Hippocampal formation (tissue), 2 donors: ENCODE data around the gene TMEM168.
A peak's percentile ranks its signal among the peaks of the same experiment; 100 is the strongest.

Experiments used
- DNase-seq, 2 donors: peaks; one replicate each; lab custom pipeline; 2025; lab: John Stamatoyannopoulos, UW

Gene TMEM168

DNA sequence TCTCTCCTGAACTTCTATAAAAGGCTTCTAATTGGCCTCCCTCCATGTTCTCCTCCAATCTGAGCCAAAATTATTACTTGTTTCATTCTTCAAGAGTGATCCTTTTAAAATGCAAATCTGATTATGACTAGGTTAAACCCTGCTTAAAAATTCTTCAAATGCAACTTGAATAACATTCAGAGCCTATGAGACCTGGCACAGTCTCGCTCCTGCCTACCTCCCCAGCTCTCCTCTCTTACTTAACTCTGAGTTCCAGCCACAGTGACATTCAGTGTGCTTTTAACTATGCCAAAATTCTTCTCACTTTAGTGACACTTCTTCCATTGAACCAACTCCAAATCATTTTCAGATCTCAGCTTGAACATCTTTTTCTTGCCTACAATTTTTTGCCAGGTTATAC, 68.8 kb downstream of the TMEM168 start:
- DNase-seq: peak in 1 of 2 donors; percentile 65

DNA sequence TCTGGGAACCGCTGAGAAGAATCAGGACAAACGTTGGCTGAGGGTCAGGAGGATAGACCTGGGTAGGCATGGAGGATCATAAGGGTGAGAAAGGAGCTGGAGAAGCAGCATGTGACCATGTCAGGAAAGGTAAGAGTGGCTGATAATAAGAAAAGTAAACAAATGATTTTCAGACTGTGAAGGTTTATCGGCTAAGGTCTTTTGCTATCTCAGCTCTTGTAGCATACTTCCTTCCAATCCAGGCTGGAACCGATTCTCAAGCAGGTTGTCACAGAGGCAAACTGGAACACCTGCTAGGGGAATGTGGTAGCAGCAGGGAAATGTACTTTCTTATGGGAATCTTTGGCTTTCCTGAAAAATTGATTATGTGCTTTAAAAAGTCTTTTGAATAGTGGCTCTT, 74.7 kb downstream of the TMEM168 start:
- DNase-seq: no peak

DNA sequence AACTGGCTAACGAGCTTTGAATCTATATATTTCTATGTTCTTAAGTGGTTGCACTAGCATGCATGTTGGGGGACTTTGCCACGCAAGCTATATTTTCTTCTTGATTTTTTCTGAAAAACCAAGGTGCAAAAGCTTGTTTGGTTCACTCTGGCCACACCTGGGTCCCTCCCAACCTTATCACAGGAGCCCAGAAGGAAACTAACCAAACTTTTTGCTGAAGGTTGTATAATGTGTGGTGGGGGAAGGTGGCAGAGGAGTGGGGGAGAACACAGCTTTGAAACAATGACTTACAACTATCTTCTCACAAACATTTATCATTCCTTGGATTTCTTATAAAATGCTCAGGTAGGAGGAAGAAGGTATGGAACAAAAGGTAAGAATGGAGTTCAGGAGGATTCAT, 75.3 kb downstream of the TMEM168 start:
- DNase-seq: no peak
